NCI-H2196 treated with DMSO at 0.1 percent for 48 hours (cell line): Measurements from ENCODE around the gene STYXL1.

Experiments
- DNase-seq: peaks from one replicate; lab custom pipeline; 2025; ENCODE audit not compliant: unreplicated experiment; lab: John Stamatoyannopoulos, UW

Gene STYXL1

GRCh38 chr7:75995052-75995471, 52.7 kb downstream of the STYXL1 start:
- DNase-seq, result no peak

GRCh38 chr7:75994388-75995051, 53.3 kb downstream of the STYXL1 start, which contains the start of gene TMEM120A:
TSS of gene TMEM120A (minus strand) at chr7:75994595. CDS start at chr7:75994570, 25 bp downstream.
- DNase-seq, result peak; percentile 89

- DNase-seq, result peak; percentile 44
Observed at GRCh38 chr7:75993689-75994387, 54.0 kb downstream of the STYXL1 start.

- DNase-seq, result no peak
Observed at GRCh38 chr7:75992083-75992755, 55.6 kb downstream of the STYXL1 start.

- DNase-seq, result no peak
Observed at GRCh38 chr7:75991531-75992082, 56.2 kb downstream of the STYXL1 start.

GRCh38 chr7:75989500-75990388, 58.1 kb downstream of the STYXL1 start:
- no peak for DNase-seq

GRCh38 chr7:75988568-75989499, 59.0 kb downstream of the STYXL1 start:
- DNase-seq, result no peak

GRCh38 chr7:75987805-75988567, 59.8 kb downstream of the STYXL1 start:
- no peak for DNase-seq

- DNase-seq, result no peak
Observed at GRCh38 chr7:75987026-75987804, 60.6 kb downstream of the STYXL1 start.

- DNase-seq, result no peak
Observed at GRCh38 chr7:75986147-75986781, 61.5 kb downstream of the STYXL1 start.

- no peak for DNase-seq
Observed at GRCh38 chr7:75985518-75986146, 62.2 kb downstream of the STYXL1 start.

GRCh38 chr7:75985009-75985517, 62.7 kb downstream of the STYXL1 start:
- no peak for DNase-seq

GRCh38 chr7:75984130-75985008, 63.4 kb downstream of the STYXL1 start:
- DNase-seq, result no peak

GRCh38 chr7:75983471-75984129, 64.2 kb downstream of the STYXL1 start:
- DNase-seq, result no peak

GRCh38 chr7:75982306-75983064, 65.3 kb downstream of the STYXL1 start:
- no peak for DNase-seq
